ENCODE results near the gene CAMK1D. TPM values are rescaled to one million over a fixed set of nuclear protein-coding genes. Genes with fewer than 3 reads are reported as not detected.

The CAMK1D gene
- total and polyA plus RNA-seq, 2 experiments from 2014 or later: 2.0 to 3.8 TPM

- H3K4me1 ChIP-seq (ENCODE audit: low read depth): no peaks in the 10 kb centered on the region
These were observed 161.6 kb downstream of the CAMK1D start for GRCh38 chr10:12510984-12511383.

GRCh38 chr10:12511651-12512050 lies 162.3 kb downstream of the CAMK1D start:
- Histone ChIP-seq H3K27ac (no peak overlapping the region), H3K27me3 (no peaks in the 10 kb centered on the region), H3K9me3 (ENCODE audit: low read depth) (no peaks in the 10 kb centered on the region), H3K36me3 (no peaks in the 10 kb centered on the region), H3K4me1 (ENCODE audit: low read depth) (no peaks in the 10 kb centered on the region), H3K4me3 (no peak overlapping the region)
- no peak for DNase-seq (ENCODE audit: low read depth in 1 of 2, low spot score in 1 of 2)
- TF ChIP-seq CTCF (IDR thresholded peaks at IDR 0.05; ENCODE audit: low read depth, low read length): no peak

More at GRCh38 chr10:12510984-12511383, 161.6 kb downstream of the CAMK1D start:
- no peak for DNase-seq (ENCODE audit: low read depth in 1 of 2, low spot score in 1 of 2)
- H3K9me3 ChIP-seq (ENCODE audit: low read depth): no peaks in the 10 kb centered on the region
- no peaks in the 10 kb centered on the region for H3K36me3 ChIP-seq
- no peaks in the 10 kb centered on the region for H3K27me3 ChIP-seq
- TF ChIP-seq CTCF (IDR thresholded peaks at IDR 0.05; ENCODE audit: low read depth, low read length): no peak
- no peak overlapping the region for H3K4me3 ChIP-seq
- no peak overlapping the region for H3K27ac ChIP-seq

GRCh38 chr10:12512332-12513002 lies 163.1 kb downstream of the CAMK1D start:
- Histone ChIP-seq H3K4me3 (no peak overlapping the region), H3K9me3 (ENCODE audit: low read depth) (no peaks in the 10 kb centered on the region), H3K4me1 (ENCODE audit: low read depth) (no peaks in the 10 kb centered on the region), H3K27me3 (no peaks in the 10 kb centered on the region), H3K27ac (no peak overlapping the region), H3K36me3 (no peaks in the 10 kb centered on the region)
- no peak for DNase-seq (ENCODE audit: low read depth in 1 of 2, low spot score in 1 of 2)
- TF ChIP-seq CTCF (IDR thresholded peaks at IDR 0.05; ENCODE audit: low read depth, low read length): no peak

- no peaks in the 10 kb centered on the region for H3K9me3 ChIP-seq (ENCODE audit: low read depth)
These were observed 163.6 kb downstream of the CAMK1D start for GRCh38 chr10:12513003-12513365.

GRCh38 chr10:12513775-12514673 lies 164.7 kb downstream of the CAMK1D start:
- H3K36me3 ChIP-seq: no peaks in the 10 kb centered on the region
- no peaks in the 10 kb centered on the region for H3K27me3 ChIP-seq
- DNase-seq (ENCODE audit: low read depth in 1 of 2, low spot score in 1 of 2): peak in 1 of 2 donors; percentile 30
- no peak for TF ChIP-seq CTCF (IDR thresholded peaks at IDR 0.05; ENCODE audit: low read depth, low read length)
- no peak overlapping the region for H3K4me3 ChIP-seq
- H3K27ac ChIP-seq: no peak overlapping the region
- no peaks in the 10 kb centered on the region for H3K9me3 ChIP-seq (ENCODE audit: low read depth)
- H3K4me1 ChIP-seq (ENCODE audit: low read depth): no peaks in the 10 kb centered on the region

More at GRCh38 chr10:12513003-12513365, 163.6 kb downstream of the CAMK1D start:
- Histone ChIP-seq H3K4me3 (no peak overlapping the region), H3K27ac (no peak overlapping the region), H3K4me1 (ENCODE audit: low read depth) (no peaks in the 10 kb centered on the region), H3K36me3 (no peaks in the 10 kb centered on the region), H3K27me3 (no peaks in the 10 kb centered on the region)
- TF ChIP-seq CTCF (IDR thresholded peaks at IDR 0.05; ENCODE audit: low read depth, low read length): no peak
- no peak for DNase-seq (ENCODE audit: low read depth in 1 of 2, low spot score in 1 of 2)

Data from cardiac muscle cell (in vitro differentiated cells and primary cell).